ENCODE results near the gene RNF44. TPM values are rescaled to one million over a fixed set of nuclear protein-coding genes. Genes with fewer than 3 reads are reported as not detected.

RNF44 gene
- total and polyA plus RNA-seq, 4 donors: 3.2 to 6.4 (median 4.7) TPM

- peak in 1 of 2 donors; percentile 19 for TF ChIP-seq GABPA (IDR thresholded peaks at IDR 0.05 in 1 of 2, conservative IDR thresholded peaks at IDR 0.05 in 1 of 2)
- TF ChIP-seq HNF4A (conservative IDR thresholded peaks at IDR 0.05): peak; percentile 71 to 74
- peak; percentile 54 for TF ChIP-seq FOXA1 (IDR thresholded peaks at IDR 0.05)
- TF ChIP-seq FOXA2 (IDR thresholded peaks at IDR 0.05): peak; percentile 55
- TF ChIP-seq ZBTB33 (IDR thresholded peaks at IDR 0.05): no peak
- no peak for TF ChIP-seq EGR1 (IDR thresholded peaks at IDR 0.05; ENCODE audit: low read depth in 2 of 2)
- no peak for TF ChIP-seq YY1 (IDR thresholded peaks at IDR 0.05)
- TF ChIP-seq ATF3 (IDR thresholded peaks at IDR 0.05): no peak
- TF ChIP-seq RXRA (IDR thresholded peaks at IDR 0.05): peak; percentile 52 to 73
- TF ChIP-seq CTCF (IDR thresholded peaks at IDR 0.05; ENCODE audit: low read depth, low read length, missing input control): no peak
- TF ChIP-seq NR2F2 (IDR thresholded peaks at IDR 0.05): peak; percentile 74
- peak in 1 of 2 donors; percentile 25 for TF ChIP-seq RAD21 (IDR thresholded peaks at IDR 0.05)
- TF ChIP-seq HNF4G (IDR thresholded peaks at IDR 0.05): peak; percentile 39
- peak; percentile 20 for TF ChIP-seq REST (IDR thresholded peaks at IDR 0.05)
- peak in 1 of 2 donors; percentile 8 for TF ChIP-seq JUND (IDR thresholded peaks at IDR 0.05)
- no peak for TF ChIP-seq TAF1 (conservative IDR thresholded peaks at IDR 0.05)
- no peak for TF ChIP-seq MAX (IDR thresholded peaks at IDR 0.05)
- TF ChIP-seq SP1 (IDR thresholded peaks at IDR 0.05): peak; percentile 57
- H3K9ac ChIP-seq (ENCODE audit: low read depth in 1 of 2, low read length in 2 of 2): peak overlapping the region in 1 of 2 donors; percentile 22
- no peaks in the 10 kb centered on the region for H3K27me3 ChIP-seq (ENCODE audit: control insufficient read depth in 4 of 4, insufficient read depth in 4 of 4, low read length in 3 of 4)
- H3K4me1 ChIP-seq (ENCODE audit: control insufficient read depth in 4 of 4, insufficient read depth in 4 of 4, low read length in 3 of 4): peaks cover 20 to 46% (median 42%) of the 10 kb centered on the region in 4 donors
- H3K27ac ChIP-seq (ENCODE audit: low read depth in 1 of 2, low read length in 2 of 2): peak overlapping the region; percentile 97 to 99
- DNase-seq (ENCODE audit: low spot score): no peak
- H3K36me3 ChIP-seq (ENCODE audit: control insufficient read depth in 4 of 4, insufficient read depth in 3 of 4, low read depth in 1 of 4, low read length in 3 of 4): peaks cover 0 to 22% (median 10%) of the 10 kb centered on the region in 4 donors
- H3K9me3 ChIP-seq (ENCODE audit: control insufficient read depth in 4 of 4, low read length in 3 of 4): no peaks in the 10 kb centered on the region
- 3% methylated on average over 10 of the region's 10 CpGs for WGBS
- no peak overlapping the region for H3K4me3 ChIP-seq (ENCODE audit: low read depth in 1 of 3, low read length in 3 of 3)
Observed at GRCh38 chr5:176533894-176534611, 3.1 kb downstream of the RNF44 start.

Measured in liver (tissue), 9 donors.